CD14-positive monocyte (primary cell): ENCODE results near the gene CBLB. TPM values are rescaled to one million over a fixed set of nuclear protein-coding genes. Genes with fewer than 3 reads are reported as not detected.

Source experiments
- DNase-seq, 3 donors: peaks; one replicate each; pipeline ENCODE4 v3.0.0-alpha.2; 2011 to 2022
- H2AFZ ChIP-seq: 2 replicates; pipeline ENCODE4 v1.6.0; 2012; ENCODE audit warnings: mild to moderate bottlenecking, low read depth, low read length, inconsistent platforms; ENCODE audit not compliant: insufficient read depth, poor library complexity, severe bottlenecking
- H3K27ac ChIP-seq, 2 donors: 1 replicate in 1 of 2; 2 replicates in 1 of 2; pipeline ENCODE4 v1.5.1; 2012 to 2013; ENCODE audit warnings: low read length in 2 of 2, control low read depth in 1 of 2, inconsistent platforms in 1 of 2, low read depth in 1 of 2, mild to moderate bottlenecking in 1 of 2
- H3K27me3 ChIP-seq, 2 donors: one replicate each; pipeline versions ENCODE4 v1.6.0 to v1.6.1; 2011 to 2013; ENCODE audit warnings: low read length in 2 of 2; ENCODE audit not compliant: control insufficient read depth in 2 of 2, insufficient read depth in 2 of 2
- H3K36me3 ChIP-seq, 2 donors: replicated peaks in 1 of 2; 1 replicate in 1 of 2; 2 replicates in 1 of 2; pipeline versions ENCODE4 v1.5.1 to v1.6.1; 2012 to 2013; ENCODE audit warnings: low read length in 2 of 2, control low read depth in 1 of 2, inconsistent platforms in 1 of 2, mild to moderate bottlenecking in 1 of 2; ENCODE audit not compliant: insufficient read depth in 2 of 2, control insufficient read depth in 1 of 2
- H3K4me1 ChIP-seq, 2 donors: 1 replicate in 1 of 2; 2 replicates in 1 of 2; pipeline versions ENCODE4 v1.5.1 to v1.6.1; 2012 to 2013; ENCODE audit warnings: low read length in 2 of 2, control low read depth in 1 of 2, inconsistent platforms in 1 of 2, mild to moderate bottlenecking in 1 of 2, moderate library complexity in 1 of 2; ENCODE audit not compliant: insufficient read depth in 2 of 2, control insufficient read depth in 1 of 2
- H3K4me2 ChIP-seq: replicated peaks from 2 replicates; pipeline ENCODE3; 2012; ENCODE audit warnings: low read length, moderate library complexity, mild to moderate bottlenecking; ENCODE audit not compliant: poor library complexity, severe bottlenecking; ENCODE audit errors: extremely low read depth
- H3K4me3 ChIP-seq, 3 experiments: fragments of 200-600 bp in 1 of 3; sonication (generic) in 1 of 3; replicated peaks in 1 of 3; 1 replicate in 2 of 3; 2 replicates in 1 of 3; pipeline ENCODE4 v1.5.1; 2011 to 2013; ENCODE audit warnings: low read length in 3 of 3, mild to moderate bottlenecking in 3 of 3, control low read depth in 2 of 3, low read depth in 2 of 3, inconsistent platforms in 1 of 3, moderate library complexity in 1 of 3
- H3K79me2 ChIP-seq: 2 replicates; pipeline ENCODE4 v1.6.0; 2012; ENCODE audit warnings: mild to moderate bottlenecking, control low read depth, inconsistent platforms, low read length, moderate library complexity; ENCODE audit not compliant: insufficient read depth
- H3K9ac ChIP-seq: 2 replicates; pipeline ENCODE4 v1.6.0; 2017; ENCODE audit warnings: low read length, mild to moderate bottlenecking; ENCODE audit not compliant: insufficient read depth, poor library complexity, severe bottlenecking
- H3K9me3 ChIP-seq, 2 donors: replicated peaks in 1 of 2; 1 replicate in 1 of 2; 2 replicates in 1 of 2; pipeline versions ENCODE4 v1.5.1 to v1.6.1; 2012 to 2013; ENCODE audit warnings: low read length in 2 of 2, control low read depth in 1 of 2; ENCODE audit not compliant: control insufficient read depth in 1 of 2, insufficient read depth in 1 of 2
- H4K20me1 ChIP-seq: 2 replicates; pipeline ENCODE4 v1.6.0; 2012; ENCODE audit warnings: mild to moderate bottlenecking, low read length, control low read depth, moderate library complexity; ENCODE audit not compliant: insufficient read depth
- H3K27ac Mint-ChIP-seq, 7 donors: one replicate each; pipeline ENCODE4 v1.8.0; 2020; ENCODE audit warnings: mild to moderate bottlenecking in 7 of 7, mixed read lengths in 7 of 7, moderate library complexity in 6 of 7, inconsistent platforms in 2 of 7
- H3K27me3 Mint-ChIP-seq, 3 donors: one replicate each; pipeline ENCODE4 v1.8.0; 2021 to 2022; ENCODE audit warnings: low read depth in 3 of 3, mild to moderate bottlenecking in 3 of 3, mixed read lengths in 3 of 3, moderate library complexity in 3 of 3, inconsistent platforms in 1 of 3
- H3K36me3 Mint-ChIP-seq, 2 donors: one replicate each; pipeline ENCODE4 v1.8.0; 2020; ENCODE audit warnings: mixed read lengths in 2 of 2, inconsistent platforms in 1 of 2, mild to moderate bottlenecking in 1 of 2
- H3K4me1 Mint-ChIP-seq: one replicate; pipeline ENCODE4 v1.8.0; 2020; ENCODE audit warnings: mild to moderate bottlenecking, mixed read lengths
- H3K4me3 Mint-ChIP-seq, 2 donors: one replicate each; pipeline ENCODE4 v1.8.0; 2020; ENCODE audit warnings: mild to moderate bottlenecking in 2 of 2, mixed read lengths in 2 of 2, moderate library complexity in 1 of 2
- H3K9me3 Mint-ChIP-seq, 7 donors: one replicate each; pipeline ENCODE4 v1.8.0; 2020 to 2022; ENCODE audit warnings: mixed read lengths in 7 of 7, mild to moderate bottlenecking in 6 of 7, moderate library complexity in 6 of 7, inconsistent platforms in 2 of 7
- CTCF ChIP-seq: fragments of 200-600 bp; IDR thresholded peaks from one replicate; pipeline ENCODE4 v1.8.0; 2022; ENCODE audit warnings: antibody characterized with exemption, mild to moderate bottlenecking
- WGBS: methylation state at CpG from one replicate; pipeline ENCODE4 v1.1.5; 2013; ENCODE audit warnings: missing lambda C conversion rate; ENCODE audit not compliant: insufficient coverage; 5-methylcytosine and 5-hydroxymethylcytosine counted together
- intact Hi-C, 2 donors: fragments of 100-400 bp; cut with micrococcal nuclease; formaldehyde crosslinking; loops; one replicate each; pipeline versions ENCODE4 v1.15.0 to v1.15.1; 2023
- polyA plus RNA-seq, 3 donors: library from polyadenylated mRNA; depleted of rRNA in 1 of 3; unstranded in 2 of 3; stranded (reverse) in 1 of 3; fragments of 300-500 nt in 2 of 3; fragments of >200 nt in 1 of 3; fragmentation: Illumina TruSeq in 2 of 3; gene quantifications; 1 replicate in 2 of 3; 2 replicates in 1 of 3; pipeline ENCODE4 v1.2.3, GENCODE V29; 2012 to 2021

The CBLB gene
- polyA plus RNA-seq, 3 donors: 1.6 to 8.1 (median 3.6) TPM

- Histone ChIP-seq H3K4me2 (no peak overlapping the region), H2AFZ (no peak overlapping the region), H4K20me1 (no peaks in the 10 kb centered on the region), H3K4me1 (peaks cover 6 to 15% of the 10 kb centered on the region in 2 donors), H3K27ac (no peak overlapping the region), H3K36me3 (peaks cover 4 to 27% of the 10 kb centered on the region in 2 donors), H3K79me2 (no peaks in the 10 kb centered on the region), H3K27me3 (no peaks in the 10 kb centered on the region), H3K9me3 (no peaks in the 10 kb centered on the region), H3K4me3 (no peak overlapping the region), H3K9ac (no peak overlapping the region)
- WGBS: 0% methylated on average over 3 of the region's 3 CpGs
- H3K4me1 Mint-ChIP-seq: peaks cover 9% of the 10 kb centered on the region
- DNase-seq: peak; percentile 27 to 38 (median 33)
- intact Hi-C loops: no loop called here
- H3K27me3 Mint-ChIP-seq: no peaks in the 10 kb centered on the region
- H3K4me3 Mint-ChIP-seq: no peak overlapping the region
- no peak for TF ChIP-seq CTCF
- no peaks in the 10 kb centered on the region for H3K9me3 Mint-ChIP-seq
- H3K36me3 Mint-ChIP-seq: peaks cover 19 to 31% of the 10 kb centered on the region in 2 donors
- no peak overlapping the region for H3K27ac Mint-ChIP-seq
Measured at GRCh38 chr3:105862217-105862616, 6.6 kb downstream of the CBLB start.

- Histone ChIP-seq H3K4me1 (peaks cover 4 to 6% of the 10 kb centered on the region in 2 donors), H3K9me3 (no peaks in the 10 kb centered on the region), H2AFZ (no peak overlapping the region), H3K4me2 (no peak overlapping the region), H3K27ac (no peak overlapping the region), H4K20me1 (no peaks in the 10 kb centered on the region), H3K4me3 (no peak overlapping the region), H3K36me3 (peaks cover 2 to 28% of the 10 kb centered on the region in 2 donors), H3K27me3 (no peaks in the 10 kb centered on the region), H3K79me2 (no peaks in the 10 kb centered on the region), H3K9ac (no peak overlapping the region)
- H3K9me3 Mint-ChIP-seq: no peaks in the 10 kb centered on the region
- DNase-seq: no peak
- H3K36me3 Mint-ChIP-seq: peaks cover 23 to 28% of the 10 kb centered on the region in 2 donors
- H3K4me3 Mint-ChIP-seq: no peak overlapping the region
- intact Hi-C loops: no loop called here
- H3K27ac Mint-ChIP-seq: no peak overlapping the region
- no peaks in the 10 kb centered on the region for H3K4me1 Mint-ChIP-seq
- no peaks in the 10 kb centered on the region for H3K27me3 Mint-ChIP-seq
- no CpG with 5 or more reads among the region's 1 CpG for WGBS
- TF ChIP-seq CTCF: no peak
Measured at GRCh38 chr3:105860641-105861040, 8.2 kb downstream of the CBLB start.
